Activated T-cell treated with anti-CD3 and anti-CD28 coated beads, Interleukin-2, amount 50 U/mL, for 48 hours (primary cell): ENCODE data around the gene SERPINB11.
"Not testable (repeated sequence)": the region's sequence is repeated elsewhere in the genome, so short reads cannot be mapped to it uniquely, and the experiment has no call there.

Source experiments
- DNase-seq, 2 experiments: peaks; one replicate each; pipeline ENCODE4 v3.0.0-alpha.2; 2020

SERPINB11 gene

DNA sequence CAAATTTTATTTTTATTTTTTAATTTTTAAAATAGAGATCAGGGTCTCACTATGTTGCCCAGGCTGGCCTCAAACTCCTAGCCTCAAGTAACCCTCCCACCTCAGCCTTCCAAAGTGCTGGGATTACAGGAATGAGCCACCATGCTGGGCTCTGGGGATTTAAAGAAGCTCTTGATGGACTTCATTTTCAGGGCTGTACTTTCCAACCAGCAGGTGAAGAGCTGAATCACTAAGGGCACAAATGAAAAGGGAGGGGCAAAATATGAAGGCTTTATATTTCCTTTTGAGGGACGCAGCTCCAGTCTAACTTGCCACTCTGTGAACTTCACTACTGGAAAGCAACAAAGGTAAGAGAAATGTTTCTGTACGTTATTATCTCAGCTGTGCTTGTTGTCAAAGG is at the start of gene SERPINB11:
Gene SERPINB11, plus strand, starts transcription at position 301 of the 400 bp plus-strand sequence. CDS start 7,234 bp downstream, outside the sequence.
- no peak for DNase-seq

DNA sequence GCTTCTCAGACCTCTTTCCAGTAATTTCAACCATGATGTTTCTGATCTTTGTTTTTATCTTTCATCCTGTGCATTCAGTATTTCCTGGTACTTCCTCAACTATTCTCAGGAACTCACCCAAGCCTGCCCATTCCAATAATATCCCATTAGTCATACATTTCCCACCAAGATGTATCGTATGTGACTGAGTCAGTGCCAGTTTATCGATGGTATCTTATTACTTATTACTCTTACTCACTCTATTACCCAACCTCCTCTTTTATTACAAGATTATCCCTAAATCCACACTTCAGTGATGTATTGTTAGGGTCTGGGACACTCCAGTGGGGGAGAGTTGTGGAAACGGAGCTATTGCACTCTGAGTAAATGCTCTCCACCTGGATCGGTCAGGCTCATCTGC is 43.8 kb upstream of the SERPINB11 start:
- not testable (repeated sequence) for DNase-seq

- not testable (repeated sequence) for DNase-seq
These were observed 41.0 kb upstream of the SERPINB11 start, which contains the start of gene SERPINB3 for GRCh38 chr18:63661750-63662149. Gene SERPINB3, minus strand, starts transcription at chr18:63661893. Its CDS starts 677 bp downstream, at chr18:63661216.

DNA sequence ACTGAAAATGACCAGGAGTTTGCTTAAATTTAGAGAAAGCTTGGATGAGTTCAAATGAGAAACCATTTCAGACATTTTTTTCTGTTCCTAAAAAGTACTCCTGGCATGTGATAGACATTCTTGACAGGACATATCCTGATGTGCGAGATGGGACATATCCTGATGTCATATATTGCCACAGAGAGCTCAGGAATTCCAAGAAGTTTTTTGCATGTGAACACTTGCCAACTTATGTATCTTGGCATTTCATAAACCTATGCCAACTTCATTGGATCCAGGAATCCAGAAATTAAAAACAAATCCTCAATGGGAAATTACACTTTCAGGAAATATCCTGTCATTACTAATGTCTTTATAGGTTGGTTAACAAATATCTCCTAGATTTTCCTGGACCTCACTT is 38.2 kb upstream of the SERPINB11 start:
- DNase-seq, result no peak

DNA sequence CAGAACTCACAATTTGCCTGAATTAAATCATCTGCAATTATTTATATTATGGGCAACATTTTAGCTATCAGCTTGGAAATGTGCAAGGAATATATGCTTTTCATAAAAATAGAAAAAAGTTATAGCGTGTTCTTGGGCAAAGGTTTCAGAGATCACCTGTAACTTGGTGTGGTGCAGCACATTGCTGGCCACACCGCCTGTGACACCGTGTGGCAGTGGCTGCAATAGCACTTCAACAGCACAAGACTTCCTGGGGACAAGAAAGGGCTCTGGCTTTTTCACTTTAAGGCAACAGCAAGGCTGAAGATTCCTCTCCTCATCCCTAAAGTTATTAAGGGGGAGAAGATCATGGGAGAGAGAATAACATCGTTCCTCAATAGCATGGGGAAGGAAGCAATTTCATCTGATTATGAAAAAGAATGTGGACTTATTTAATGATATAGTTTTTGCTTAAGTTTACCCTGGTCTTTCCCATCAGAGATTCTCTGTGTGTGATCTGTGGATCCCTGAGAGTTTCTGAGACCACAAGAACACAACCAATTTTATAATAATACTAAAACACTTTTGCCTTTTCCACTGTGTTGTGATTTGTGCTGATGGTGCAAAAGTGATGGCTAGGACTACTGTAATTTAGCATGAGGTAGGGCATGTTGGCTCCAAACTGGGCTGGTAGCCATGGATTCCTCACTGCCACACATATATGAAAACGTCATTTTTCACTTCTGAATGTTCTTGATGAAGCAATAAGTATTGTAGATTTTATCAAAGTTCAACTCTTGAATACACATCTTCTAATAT is 26.0 kb upstream of the SERPINB11 start:
- no peak for DNase-seq

GRCh38 chr18:63677500-63678225 is 25.1 kb upstream of the SERPINB11 start:
- DNase-seq, result no peak

GRCh38 chr18:63679820-63680606 is 22.7 kb upstream of the SERPINB11 start:
- no peak for DNase-seq

DNA sequence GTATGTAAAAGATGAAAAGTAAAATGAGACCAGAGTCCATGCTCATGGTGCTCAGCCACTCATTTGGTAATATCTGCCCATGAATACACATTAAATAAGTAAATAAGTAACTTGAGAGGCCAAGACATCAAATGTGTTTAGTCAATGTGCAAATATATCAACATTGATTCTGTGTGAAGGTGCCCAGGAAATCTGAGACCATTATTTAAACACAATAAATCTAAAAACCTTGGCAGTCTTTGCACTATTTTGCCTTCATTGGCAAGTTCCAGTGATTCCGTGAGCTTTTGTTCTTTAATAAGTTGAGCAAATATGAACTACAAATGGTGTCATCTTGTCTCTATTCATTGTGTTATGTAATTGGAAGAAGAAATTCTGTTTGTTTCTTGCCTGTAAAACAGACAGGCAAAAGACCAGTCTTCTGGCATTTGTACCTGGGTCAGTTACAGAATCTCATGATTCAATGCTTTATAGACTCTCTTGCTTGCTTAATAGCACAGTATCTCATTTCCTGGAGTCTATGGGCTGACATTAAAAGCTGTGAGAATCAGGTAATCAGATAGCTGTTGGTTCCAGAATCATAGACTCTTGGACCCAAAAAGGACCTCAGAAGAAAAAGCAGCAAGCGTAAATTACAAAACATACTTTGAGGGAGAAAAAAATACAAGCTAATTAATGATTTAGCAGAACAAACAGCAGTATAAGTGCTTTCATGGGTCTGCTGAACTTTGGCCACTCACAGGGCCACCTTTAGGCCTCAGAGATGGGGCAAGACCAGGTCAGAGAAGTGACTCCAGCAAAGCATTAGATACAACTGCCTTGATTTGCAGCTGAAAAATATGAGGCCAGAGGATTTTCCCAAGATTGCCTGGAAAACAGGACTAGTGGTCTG is 21.1 kb upstream of the SERPINB11 start:
- DNase-seq, result no peak

DNA sequence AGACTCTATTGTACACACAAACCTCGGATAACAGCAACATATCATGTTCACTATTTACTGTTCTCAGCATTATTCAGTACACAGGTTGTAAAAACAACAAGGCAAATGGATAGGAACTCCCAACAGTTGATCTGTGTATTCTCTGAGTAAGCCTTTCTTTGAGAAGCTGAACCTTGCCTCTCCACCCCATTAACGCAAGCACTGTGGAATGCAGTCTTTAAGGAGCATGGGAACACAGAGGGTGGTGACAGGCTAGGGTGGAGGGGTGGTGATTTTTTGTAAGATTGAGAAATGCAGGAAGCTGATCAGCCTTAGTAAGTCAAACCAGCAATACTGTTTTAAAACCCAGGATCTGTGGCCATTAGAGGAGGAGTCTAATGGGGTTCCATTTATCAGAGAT is 19.6 kb upstream of the SERPINB11 start:
- no peak for DNase-seq

DNA sequence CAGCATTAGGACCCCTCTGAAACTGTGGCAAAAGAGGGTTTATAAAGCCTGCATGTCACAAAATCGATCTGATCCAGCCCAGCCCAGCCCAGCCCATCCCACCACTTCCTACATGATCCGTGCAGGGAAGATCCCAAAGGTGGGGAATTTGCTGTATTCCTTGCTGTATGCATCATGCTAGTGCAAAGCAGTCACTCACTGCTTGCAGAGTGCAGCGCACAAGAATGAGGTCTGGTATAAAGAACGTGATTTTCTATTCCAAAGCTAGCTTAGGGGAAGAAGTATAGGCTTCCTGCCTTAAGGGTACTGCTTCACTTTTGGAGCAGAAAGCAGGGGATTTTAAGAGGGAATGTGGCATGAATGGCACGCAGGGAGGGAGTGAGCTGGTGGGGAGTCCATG is 18.9 kb upstream of the SERPINB11 start:
- no peak for DNase-seq

- DNase-seq, result no peak
These were observed 18.0 kb upstream of the SERPINB11 start for GRCh38 chr18:63684718-63685117.

DNA sequence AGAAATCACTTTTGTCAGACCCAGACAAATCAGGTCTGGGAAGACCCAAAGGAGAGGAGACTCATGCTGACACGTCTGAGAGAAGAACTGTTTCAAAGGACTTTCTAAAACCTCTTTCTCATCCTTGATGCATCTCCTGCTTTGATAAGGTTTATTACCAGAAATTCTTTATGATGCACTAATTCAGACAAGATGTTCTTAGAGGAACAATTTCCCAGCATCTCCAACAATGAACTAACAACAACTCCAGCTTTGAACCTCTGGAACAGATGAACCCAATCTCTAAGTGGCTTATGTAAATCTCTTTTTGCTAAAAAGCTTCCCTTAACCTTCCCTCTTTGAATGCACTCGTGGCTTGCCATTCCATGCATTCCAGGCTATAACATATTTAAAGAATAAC is 15.9 kb upstream of the SERPINB11 start:
- no peak for DNase-seq

DNA sequence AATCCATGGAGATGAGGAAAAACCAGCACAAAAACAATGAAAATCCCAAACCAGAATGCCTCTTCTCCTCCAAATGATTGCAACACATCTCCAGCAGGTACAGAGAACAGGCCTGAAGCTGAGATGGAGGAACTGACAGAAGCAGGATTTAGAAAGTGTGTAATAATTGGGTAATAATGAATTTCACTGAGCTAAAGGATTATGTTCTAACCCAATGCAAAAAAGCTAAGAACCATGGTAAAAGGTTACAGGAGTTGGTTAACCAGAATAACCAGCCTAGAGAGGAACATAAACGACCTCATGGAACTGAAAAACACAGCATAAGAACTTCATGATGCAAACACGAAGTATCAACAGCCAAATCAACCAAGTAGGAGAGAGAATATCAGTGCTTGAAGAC is 13.7 kb upstream of the SERPINB11 start:
- no peak for DNase-seq

GRCh38 chr18:63697097-63697660 is 5.6 kb upstream of the SERPINB11 start:
- no peak for DNase-seq

DNA sequence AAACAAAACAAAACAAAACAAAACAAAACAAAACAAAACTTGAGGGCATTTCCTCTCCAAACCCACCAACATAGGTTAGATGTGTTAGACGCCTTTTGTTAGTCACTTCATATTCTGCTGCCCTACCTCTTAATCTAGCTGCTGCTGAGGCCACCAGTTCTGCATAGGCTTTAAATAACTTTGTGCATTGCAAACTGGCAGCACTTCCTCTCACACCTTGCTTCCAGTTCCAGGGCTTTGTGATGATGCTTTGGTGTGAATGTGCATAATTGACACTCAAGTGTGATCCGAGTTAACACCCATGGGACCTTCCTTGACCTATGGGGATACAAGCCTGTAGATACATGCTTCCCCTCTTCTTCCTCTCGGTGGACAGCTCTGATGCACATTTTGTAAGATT is 2.3 kb upstream of the SERPINB11 start:
- DNase-seq, result no peak

DNA sequence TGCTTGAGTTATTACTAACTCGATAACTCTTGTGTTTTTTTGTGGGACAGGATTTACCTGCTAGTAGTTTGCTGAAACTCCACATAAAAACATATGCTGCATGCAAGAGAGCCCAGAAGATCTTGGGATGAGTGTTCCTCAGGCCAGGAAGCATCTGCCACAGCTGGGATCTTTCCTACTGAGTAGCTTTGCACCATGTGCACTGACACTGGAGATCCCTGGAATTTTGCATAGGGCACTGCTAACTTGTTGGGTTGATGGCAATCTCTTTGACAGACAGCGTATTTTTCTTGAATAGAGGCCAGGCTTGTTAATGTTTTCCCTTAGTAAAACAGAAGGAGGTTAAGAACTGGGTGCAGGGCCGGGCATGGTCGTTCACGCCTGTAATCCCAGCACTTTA is 808 bp upstream of the SERPINB11 start:
- DNase-seq, result no peak

DNA sequence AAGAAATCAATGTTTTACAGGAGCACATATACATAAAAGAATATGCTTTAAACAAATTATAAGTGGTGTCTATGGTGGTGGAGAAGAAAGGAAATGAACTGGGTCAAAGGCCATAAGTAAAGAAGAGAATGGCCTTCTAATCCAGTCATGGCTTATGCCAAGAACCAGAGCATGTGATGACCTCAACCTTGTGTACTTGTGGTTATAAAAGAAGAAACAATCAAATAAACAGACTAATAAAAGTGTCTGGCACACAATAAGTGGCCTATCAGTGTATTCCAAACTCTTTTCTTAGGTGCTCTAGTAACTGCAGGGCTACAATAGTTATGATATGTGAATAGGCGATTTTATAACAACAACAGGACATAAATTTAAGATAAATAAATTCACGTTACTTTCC is 2.6 kb downstream of the SERPINB11 start:
- DNase-seq, result no peak

- no peak for DNase-seq
These were observed 5.1 kb downstream of the SERPINB11 start for GRCh38 chr18:63707816-63708215.

GRCh38 chr18:63708650-63709049 is 5.9 kb downstream of the SERPINB11 start:
- no peak for DNase-seq

GRCh38 chr18:63725682-63726480 is 23.1 kb downstream of the SERPINB11 start:
- DNase-seq, result no peak

- no peak for DNase-seq
These were observed 28.0 kb downstream of the SERPINB11 start for GRCh38 chr18:63730773-63731172.
